IPS-20b (cell line): ENCODE results near the gene PPM1J.

Experiments used
- H3K27ac ChIP-seq: one replicate; pipeline ENCODE4 v1.5.1; 2013; ENCODE audit warnings: low read length
- H3K27me3 ChIP-seq: 2 replicates; pipeline ENCODE4 v1.6.1; 2013; ENCODE audit warnings: mild to moderate bottlenecking, low read length, inconsistent platforms; ENCODE audit not compliant: insufficient read depth
- H3K36me3 ChIP-seq: 2 replicates; pipeline ENCODE4 v1.6.1; 2013; ENCODE audit warnings: low read depth, mild to moderate bottlenecking, inconsistent platforms, low read length, moderate library complexity; ENCODE audit not compliant: insufficient read depth
- H3K4me1 ChIP-seq: 2 replicates; pipeline ENCODE4 v1.6.1; 2013; ENCODE audit warnings: mild to moderate bottlenecking, control low read depth, inconsistent platforms, low read length, moderate library complexity; ENCODE audit not compliant: insufficient read depth
- H3K4me3 ChIP-seq: 2 replicates; pipeline ENCODE4 v1.5.1; 2013; ENCODE audit warnings: mild to moderate bottlenecking, low read length, inconsistent platforms
- H3K9ac ChIP-seq: 2 replicates; pipeline ENCODE4 v1.6.1; 2013; ENCODE audit warnings: low read depth, mild to moderate bottlenecking, inconsistent platforms, low read length, moderate library complexity
- H3K9me3 ChIP-seq: 2 replicates; pipeline ENCODE4 v1.6.1; 2013; ENCODE audit warnings: mild to moderate bottlenecking, low read depth, low read length, inconsistent platforms; ENCODE audit not compliant: insufficient read depth

PPM1J gene

DNA sequence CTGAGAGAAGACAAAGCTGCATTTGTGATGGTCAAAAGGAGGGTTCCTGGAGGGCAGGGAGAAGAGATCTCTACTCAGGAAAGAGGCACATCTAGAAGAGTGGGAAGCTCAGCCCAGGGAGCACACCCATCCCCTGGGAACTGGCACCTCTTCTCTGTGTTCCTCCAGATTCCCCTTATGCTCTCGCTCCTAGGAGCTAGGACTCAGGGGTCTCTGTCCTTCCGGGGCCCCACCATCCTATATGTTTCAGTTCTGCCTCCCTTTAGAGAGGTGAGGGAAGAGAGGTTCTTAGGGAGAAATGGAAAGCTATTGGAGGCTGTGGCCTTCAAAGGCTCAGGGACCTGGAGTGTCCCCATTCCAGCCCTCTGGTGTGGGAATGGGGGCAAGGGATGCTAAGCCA lies 4.6 kb upstream of the PPM1J start:
- Histone ChIP-seq H3K36me3 (no peaks in the 10 kb centered on the region), H3K27me3 (peaks cover 67% of the 10 kb centered on the region), H3K9ac (no peak overlapping the region)

DNA sequence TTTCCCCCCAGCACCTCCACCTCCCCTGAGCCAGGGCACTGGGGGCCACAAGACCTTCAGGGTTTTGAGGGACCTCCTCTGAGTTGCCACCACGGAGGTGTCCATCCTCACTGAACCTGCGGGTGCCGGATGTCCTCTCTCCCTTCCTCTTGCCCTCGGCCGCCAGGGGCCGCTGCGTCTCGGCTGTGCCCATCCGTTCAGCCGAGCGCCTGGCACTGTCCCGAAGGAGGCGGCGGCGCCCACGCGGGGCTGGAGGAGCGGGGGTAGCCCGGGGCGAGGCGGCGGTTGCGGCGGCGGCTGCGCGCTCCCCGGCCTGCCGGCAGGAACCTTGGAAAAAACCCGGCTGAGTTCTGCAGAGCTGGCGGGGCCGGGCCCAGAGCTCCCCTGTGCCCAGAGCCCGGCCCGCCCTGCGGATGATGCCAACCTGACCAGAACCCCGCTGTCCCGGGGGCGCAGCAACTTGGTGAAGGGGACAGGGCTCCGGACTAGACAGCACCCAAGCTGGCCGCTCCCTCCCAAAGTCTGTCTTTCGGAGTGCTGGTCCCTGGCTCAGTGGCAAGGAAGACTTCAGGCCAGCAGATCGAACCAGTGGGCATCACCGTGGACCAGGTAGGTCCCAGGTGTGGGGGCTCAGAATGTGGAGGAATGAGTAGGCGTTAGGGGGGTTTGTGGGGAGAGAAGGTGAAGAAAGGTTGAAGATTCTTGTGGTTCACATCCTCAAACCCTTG lies 3.7 kb upstream of the PPM1J start:
- no peaks in the 10 kb centered on the region for H3K9me3 ChIP-seq
- no peak overlapping the region for H3K27ac ChIP-seq
- peaks cover 72% of the 10 kb centered on the region for H3K27me3 ChIP-seq
- no peaks in the 10 kb centered on the region for H3K36me3 ChIP-seq
- peak overlapping the region; percentile 7; the same call in 1 of the 2 replicates for H3K4me3 ChIP-seq
- no peak overlapping the region for H3K9ac ChIP-seq
- peaks cover 10% of the 10 kb centered on the region; the same call in 1 of the 2 replicates for H3K4me1 ChIP-seq

More for the DNA sequence above, 4.6 kb upstream of the PPM1J start:
- Histone ChIP-seq H3K27ac (no peak overlapping the region), H3K4me3 (no peak overlapping the region), H3K4me1 (peaks cover 10% of the 10 kb centered on the region; the same call in 1 of the 2 replicates), H3K9me3 (no peaks in the 10 kb centered on the region)

DNA sequence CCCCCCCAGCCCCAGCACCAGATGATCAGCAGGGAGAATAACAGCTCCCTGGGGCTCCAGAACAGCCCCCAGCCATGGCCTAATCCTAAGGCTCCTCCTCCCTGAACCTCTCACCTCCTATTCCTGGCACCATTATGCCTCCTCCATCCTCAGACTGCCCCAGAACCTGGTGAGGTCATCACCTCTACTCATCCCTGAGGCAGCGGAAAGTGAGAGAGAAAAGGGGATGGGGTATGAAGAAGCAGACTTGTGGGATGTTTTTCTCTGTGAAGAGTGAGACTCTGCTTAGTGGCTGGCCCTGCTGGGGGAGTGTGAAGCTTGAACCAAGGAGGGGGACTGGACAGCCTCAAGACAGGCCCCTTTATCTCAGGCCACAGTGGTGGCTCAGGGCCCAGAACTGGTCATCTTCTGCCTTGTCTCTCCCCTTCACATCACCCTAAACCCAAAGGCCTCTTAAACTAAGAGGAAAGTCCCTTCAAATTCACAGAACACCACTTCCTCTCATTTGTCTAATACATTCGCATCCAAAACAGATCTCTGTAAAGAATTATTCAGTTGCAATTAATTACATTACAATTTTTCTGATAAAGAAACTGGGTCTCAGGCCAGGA lies 2.2 kb upstream of the PPM1J start:
- Histone ChIP-seq H3K27me3 (peaks cover 70% of the 10 kb centered on the region), H3K4me3 (no peak overlapping the region), H3K9me3 (no peaks in the 10 kb centered on the region), H3K27ac (no peak overlapping the region), H3K4me1 (peaks cover 10% of the 10 kb centered on the region; the same call in 1 of the 2 replicates), H3K9ac (no peak overlapping the region), H3K36me3 (no peaks in the 10 kb centered on the region)

DNA sequence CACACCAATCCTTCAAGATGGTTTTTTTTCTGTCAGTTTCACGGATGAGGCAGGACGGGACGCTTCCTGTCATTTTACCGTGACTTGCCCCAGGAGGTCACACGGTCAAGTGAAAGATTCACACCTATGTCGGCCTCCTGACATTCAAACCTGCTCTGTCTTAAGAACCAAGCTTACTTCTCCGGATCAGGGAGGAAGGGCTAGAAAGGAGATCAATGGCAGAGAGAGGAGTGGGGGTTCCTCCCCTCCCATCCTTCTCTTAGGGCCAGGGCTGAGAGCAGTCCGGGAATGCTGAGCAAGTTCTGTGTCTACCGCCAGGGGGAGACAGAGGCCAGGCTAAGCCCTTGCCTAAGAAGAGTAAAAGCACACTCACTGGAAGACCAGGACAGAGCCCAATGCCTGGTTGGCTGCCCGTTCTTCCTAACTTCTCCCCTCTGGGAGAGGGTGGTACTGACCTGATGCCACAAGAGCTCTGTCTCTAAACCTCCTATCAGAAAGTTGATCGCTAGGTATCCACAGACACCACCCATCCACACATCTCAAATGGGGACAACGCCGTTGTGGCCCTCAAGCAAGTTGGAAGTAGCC lies 1.1 kb upstream of the PPM1J start:
- H3K27ac ChIP-seq, result no peak overlapping the region
- no peaks in the 10 kb centered on the region for H3K9me3 ChIP-seq
- no peaks in the 10 kb centered on the region for H3K36me3 ChIP-seq
- peak overlapping the region; percentile 69 for H3K4me3 ChIP-seq
- H3K27me3 ChIP-seq, result peaks cover 60% of the 10 kb centered on the region
- peaks cover 10% of the 10 kb centered on the region; the same call in 1 of the 2 replicates for H3K4me1 ChIP-seq
- no peak overlapping the region; the same call in 1 of the 2 replicates for H3K9ac ChIP-seq

DNA sequence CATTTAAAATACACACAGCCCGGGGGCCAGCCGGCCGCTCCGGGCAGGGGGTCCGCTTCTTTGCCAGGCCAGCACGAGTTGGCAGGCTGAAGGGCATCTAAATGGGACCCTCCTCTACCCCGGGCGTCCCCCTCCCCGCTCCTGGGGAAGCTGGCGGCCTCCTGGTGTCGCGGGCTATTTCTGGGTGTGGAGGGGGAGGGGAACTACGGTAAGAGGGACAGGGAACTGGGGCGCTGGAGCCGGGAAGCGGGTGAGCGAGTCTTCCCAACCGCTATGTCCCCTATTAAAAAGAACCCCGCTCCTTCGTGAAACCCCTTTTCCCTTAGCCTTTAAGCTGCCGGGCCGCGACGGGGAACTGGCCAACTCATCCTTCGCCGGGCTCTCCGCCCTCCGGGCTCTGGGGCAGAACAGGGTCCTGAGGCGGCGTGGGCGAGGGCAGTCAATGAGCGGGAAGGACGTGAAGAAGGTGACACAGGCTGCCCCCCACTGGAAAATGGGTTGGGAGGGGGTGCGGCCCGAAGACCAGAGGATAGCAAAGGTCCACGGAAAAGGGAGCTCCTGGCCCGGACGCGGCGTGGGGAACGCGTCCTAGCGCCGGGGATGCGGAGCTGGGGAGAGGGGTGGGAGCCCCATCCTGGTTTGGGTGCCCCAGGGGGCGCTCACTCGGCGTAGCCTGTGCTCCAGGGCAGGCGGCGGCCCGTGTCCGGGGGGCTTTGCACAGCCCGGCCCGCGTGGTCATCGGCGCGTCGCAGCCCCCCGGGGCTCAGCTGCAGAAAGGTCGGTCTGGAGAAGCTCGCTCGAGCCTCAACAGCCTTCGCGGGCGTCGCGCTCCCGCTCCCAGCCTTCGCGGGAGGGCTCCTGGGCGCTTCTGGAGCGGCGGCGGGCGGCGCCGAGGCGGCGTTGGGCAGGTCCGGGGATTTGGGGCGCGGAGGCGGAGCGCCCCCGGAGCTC lies 544 bp downstream of the PPM1J start:
- peak overlapping the region; percentile 51; the same call in 1 of the 2 replicates for H3K9ac ChIP-seq
- no peak overlapping the region for H3K27ac ChIP-seq
- peak overlapping the region; percentile 79 for H3K4me3 ChIP-seq
- H3K27me3 ChIP-seq, result peaks cover 52% of the 10 kb centered on the region
- no peaks in the 10 kb centered on the region for H3K9me3 ChIP-seq
- peaks cover 10% of the 10 kb centered on the region; the same call in 1 of the 2 replicates for H3K4me1 ChIP-seq
- H3K36me3 ChIP-seq, result peaks cover 8% of the 10 kb centered on the region

DNA sequence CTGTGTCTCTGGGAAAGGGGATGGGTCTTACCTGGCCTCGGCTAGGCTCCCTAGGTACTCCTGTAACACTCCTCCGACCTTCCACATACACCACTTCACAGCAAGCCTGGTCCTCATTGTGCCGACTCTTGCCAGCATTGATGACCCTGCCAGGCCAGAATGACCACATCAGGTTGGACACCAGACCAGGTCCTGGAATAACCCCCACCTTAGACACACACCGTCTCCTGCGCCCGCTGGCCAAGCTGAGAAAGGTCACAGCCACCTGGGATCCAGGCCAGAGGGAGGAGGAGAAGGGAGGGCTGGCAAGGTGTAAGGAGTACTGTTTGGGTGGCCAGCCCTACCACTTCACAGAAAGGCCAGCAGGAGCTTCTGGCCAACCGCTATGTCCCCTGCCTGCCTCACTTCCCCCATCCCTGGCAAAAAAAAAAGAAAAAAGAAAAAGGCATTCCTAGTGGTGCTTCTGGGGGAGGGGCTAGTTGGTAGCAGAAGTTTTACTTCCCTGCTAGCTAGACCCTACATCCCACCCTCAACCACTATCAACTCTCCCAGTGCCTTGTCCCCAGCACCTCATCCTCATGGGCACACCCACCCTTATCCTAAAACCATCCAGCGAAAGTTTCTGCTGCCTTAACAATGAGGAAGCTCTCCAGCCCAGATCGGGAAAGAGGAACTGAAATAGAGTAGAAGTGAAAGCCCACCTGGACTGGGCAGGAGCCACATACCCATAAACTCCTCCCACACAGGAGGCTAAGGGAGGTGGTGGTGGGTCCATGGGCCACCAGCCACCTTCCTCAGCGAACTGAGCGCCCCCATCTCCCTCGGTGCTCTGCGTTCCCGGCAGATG lies 1.4 kb downstream of the PPM1J start:
- Histone ChIP-seq H3K36me3 (peaks cover 8% of the 10 kb centered on the region), H3K27me3 (peaks cover 48% of the 10 kb centered on the region), H3K27ac (no peak overlapping the region), H3K9me3 (no peaks in the 10 kb centered on the region), H3K9ac (peak overlapping the region; percentile 51; the same call in 1 of the 2 replicates), H3K4me3 (peak overlapping the region; percentile 79), H3K4me1 (peaks cover 10% of the 10 kb centered on the region; the same call in 1 of the 2 replicates)

DNA sequence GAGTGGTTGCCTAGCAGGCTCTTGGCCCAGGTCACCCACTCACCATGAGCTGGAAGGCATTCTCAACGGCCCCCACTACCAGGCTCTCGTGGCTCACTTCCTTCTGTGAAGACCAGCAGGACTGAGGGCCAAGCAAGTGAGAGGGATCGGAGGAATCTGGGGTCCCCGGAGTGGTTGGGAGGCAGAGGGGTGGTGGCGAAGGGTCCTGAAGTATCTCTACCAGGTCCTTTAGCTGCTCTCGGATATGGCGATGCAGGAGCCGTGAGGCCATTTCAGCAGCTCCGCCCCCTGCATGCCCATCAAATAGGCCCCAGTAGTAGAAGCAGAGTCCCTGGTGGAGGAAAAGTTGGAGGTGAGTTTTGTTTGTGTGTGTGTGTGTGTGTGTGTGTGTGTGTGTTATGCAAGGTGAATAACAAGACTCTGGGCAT lies 2.4 kb downstream of the PPM1J start:
- Histone ChIP-seq H3K4me3 (no peak overlapping the region), H3K9me3 (no peaks in the 10 kb centered on the region), H3K27ac (no peak overlapping the region), H3K36me3 (peaks cover 8% of the 10 kb centered on the region), H3K27me3 (peaks cover 52% of the 10 kb centered on the region), H3K4me1 (peaks cover 11% of the 10 kb centered on the region; the same call in 1 of the 2 replicates), H3K9ac (no peak overlapping the region)

DNA sequence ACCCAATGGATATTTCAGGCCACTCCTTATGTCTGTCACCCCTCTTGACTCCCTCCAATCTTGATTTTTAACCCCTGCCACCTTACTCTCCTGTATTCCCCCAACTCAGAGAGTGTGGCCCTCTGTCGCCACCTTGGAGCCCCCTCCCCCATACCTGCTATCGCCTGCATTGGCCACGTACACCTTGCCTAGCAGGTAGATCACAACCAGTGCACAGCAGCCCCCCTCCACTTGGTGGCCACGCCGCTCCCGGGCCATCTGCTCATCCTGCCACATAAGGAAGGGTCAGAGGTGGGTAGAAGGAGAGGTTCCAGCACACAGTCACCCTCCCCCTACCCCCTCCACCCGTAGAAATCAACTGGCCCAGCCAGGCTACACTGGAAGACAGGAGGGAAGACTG lies 2.9 kb downstream of the PPM1J start:
- H3K27ac ChIP-seq, result no peak overlapping the region
- peaks cover 8% of the 10 kb centered on the region for H3K36me3 ChIP-seq
- peaks cover 50% of the 10 kb centered on the region for H3K27me3 ChIP-seq
- H3K4me1 ChIP-seq, result peaks cover 14% of the 10 kb centered on the region; the same call in 1 of the 2 replicates
- no peak overlapping the region for H3K4me3 ChIP-seq
- no peak overlapping the region for H3K9ac ChIP-seq
- no peaks in the 10 kb centered on the region for H3K9me3 ChIP-seq

DNA sequence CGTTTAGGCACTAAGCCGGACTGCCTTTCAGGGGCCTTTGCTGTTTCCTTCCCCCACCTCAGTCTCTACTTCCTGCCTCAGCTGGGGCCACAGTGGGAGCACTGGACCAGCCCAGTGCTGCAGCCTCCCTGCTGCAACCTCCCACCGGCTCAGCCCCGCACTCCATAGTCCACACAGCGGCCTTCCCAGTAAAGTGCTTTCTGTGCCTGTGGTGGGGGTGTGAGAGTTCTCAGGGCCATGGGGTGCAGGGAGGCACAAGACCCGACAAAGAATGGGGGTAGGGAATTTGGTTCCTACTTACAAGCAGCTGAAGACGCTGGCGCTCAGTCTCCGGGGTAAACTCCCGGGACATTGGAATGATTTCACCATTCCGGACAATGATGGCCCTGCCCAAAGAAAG lies 3.5 kb downstream of the PPM1J start:
- Histone ChIP-seq H3K9me3 (no peaks in the 10 kb centered on the region), H3K27me3 (peaks cover 50% of the 10 kb centered on the region), H3K27ac (no peak overlapping the region), H3K4me1 (peaks cover 12% of the 10 kb centered on the region; the same call in 1 of the 2 replicates), H3K36me3 (peaks cover 8% of the 10 kb centered on the region), H3K4me3 (no peak overlapping the region), H3K9ac (no peak overlapping the region)

DNA sequence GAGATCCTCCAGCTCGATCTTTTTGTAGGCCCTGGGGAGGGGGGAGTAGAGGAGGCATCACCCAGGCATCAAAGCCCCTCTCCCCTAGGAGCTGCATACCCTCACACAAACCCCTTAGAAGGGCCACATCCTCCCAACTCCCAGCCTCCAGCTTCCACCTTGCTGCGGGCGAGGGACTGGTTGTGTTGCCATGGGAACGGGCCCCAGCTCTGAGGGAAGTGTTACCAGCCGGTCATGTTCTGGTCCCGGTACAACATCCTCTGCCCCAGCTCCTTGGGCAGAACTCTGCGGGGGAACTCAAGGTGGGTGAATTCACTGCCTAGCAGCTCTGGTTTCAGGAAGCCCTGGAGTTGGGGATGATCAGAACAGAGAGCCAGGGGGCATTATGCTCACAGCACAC lies 4.1 kb downstream of the PPM1J start:
- Histone ChIP-seq H3K36me3 (peaks cover 8% of the 10 kb centered on the region), H3K9me3 (no peaks in the 10 kb centered on the region), H3K9ac (no peak overlapping the region), H3K27ac (no peak overlapping the region), H3K4me1 (peaks cover 11% of the 10 kb centered on the region; the same call in 1 of the 2 replicates), H3K27me3 (peaks cover 53% of the 10 kb centered on the region), H3K4me3 (no peak overlapping the region)
